HG02938 (cell line): ENCODE results near the gene PAPPA2.

Source experiments
- ATAC-seq: cut with Tn5 transposase; IDR thresholded peaks from one replicate; pipeline ENCODE4 v1.9.1; 2021; ENCODE audit warnings: mild to moderate bottlenecking, moderate library complexity; ENCODE audit not compliant: unreplicated experiment

The PAPPA2 gene

DNA sequence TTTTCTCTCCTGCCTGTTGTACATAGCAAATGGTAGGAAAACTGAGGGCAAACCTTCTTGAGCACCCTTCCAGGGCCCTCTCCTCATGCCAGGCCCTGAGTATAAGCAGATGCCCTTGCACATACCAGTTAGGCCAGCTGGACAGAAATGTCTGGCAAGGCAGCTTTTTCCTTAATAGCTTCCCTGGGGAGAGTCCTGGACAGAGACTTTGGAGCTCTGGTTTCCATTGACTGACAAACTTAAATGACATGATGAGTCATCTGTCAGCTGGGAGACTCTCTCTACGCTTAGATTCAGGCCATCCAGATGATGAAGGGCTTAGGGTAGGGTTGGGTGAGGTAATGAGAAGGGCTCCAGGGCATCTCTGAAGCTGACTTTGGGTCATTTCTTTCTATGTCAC is 384.1 kb downstream of the PAPPA2 start:
- ATAC-seq = no peak

DNA sequence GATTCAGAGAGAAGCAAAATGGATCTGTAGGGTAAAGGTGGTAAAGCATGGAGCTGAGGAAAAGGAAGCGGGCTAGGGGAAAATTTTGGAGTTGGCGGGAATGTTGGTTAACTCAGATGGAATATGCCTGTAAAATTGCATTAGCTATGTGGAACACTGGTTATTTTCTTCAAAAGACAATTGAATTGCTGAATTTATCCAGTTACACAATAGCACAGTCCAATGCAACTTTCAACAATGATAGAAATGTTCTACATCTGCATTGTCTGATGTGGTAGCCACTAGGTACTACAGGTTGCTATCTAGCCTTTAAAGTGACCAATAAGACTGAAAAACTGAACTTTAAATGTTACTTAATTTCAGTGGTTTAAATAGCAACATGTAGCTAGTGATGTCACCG is 386.3 kb downstream of the PAPPA2 start:
- no peak for ATAC-seq

- no peak for ATAC-seq
Measured at GRCh38 chr1:176850871-176851270, 387.9 kb downstream of the PAPPA2 start.

DNA sequence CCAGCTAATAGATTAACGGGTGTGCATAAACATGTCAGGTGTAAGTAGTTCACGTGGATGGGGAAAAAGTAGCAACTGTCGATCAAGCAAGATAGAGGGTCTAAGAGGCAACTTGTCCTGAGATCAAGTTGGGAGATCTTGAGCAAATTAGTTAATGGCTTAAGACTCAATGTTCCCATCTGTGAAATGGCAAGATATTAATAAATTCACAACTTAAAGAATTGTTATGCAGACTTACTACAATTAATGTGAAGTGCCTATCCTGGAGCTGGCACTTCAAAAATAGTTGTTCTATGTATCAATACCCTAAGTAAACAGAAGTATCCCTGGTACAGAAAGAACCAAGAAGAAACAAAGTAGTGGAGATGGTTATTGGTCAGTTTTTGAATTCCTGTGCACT is 389.1 kb downstream of the PAPPA2 start:
- ATAC-seq = no peak

- no peak for ATAC-seq
Measured at GRCh38 chr1:176853503-176853902, 390.5 kb downstream of the PAPPA2 start.

- no peak for ATAC-seq
Measured at GRCh38 chr1:176854121-176854520, 391.1 kb downstream of the PAPPA2 start.

- no peak for ATAC-seq
Measured at GRCh38 chr1:176854758-176855745, 392.1 kb downstream of the PAPPA2 start.

- no peak for ATAC-seq
Measured at GRCh38 chr1:176857632-176858031, 394.7 kb downstream of the PAPPA2 start.

DNA sequence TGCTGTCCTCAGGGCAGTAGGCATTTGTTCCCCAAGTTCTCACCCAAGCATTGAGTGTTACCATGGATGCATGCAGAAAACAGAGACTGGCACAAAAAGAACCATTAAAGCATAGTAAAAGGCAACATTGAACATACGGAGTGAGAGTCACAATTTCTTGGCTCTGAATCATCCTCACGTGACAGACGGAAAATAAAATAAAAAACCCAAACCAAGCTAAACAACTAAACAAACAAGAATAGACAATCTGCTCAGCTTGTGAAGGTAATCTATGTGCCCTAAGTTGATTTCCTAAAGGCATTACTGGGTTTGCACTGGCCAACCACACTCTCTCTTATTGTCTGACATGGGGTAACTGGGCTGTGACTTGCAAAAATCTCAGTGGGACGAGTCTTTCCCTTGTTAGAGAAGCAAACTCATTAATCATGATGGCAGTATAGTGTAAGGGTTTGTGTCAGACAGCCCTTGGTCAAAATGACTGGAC is 395.5 kb downstream of the PAPPA2 start:
- no peak for ATAC-seq

- no peak for ATAC-seq
Measured at GRCh38 chr1:176863613-176864012, 400.6 kb downstream of the PAPPA2 start.

GRCh38 chr1:176864211-176864610 is 401.2 kb downstream of the PAPPA2 start:
- no peak for ATAC-seq

DNA sequence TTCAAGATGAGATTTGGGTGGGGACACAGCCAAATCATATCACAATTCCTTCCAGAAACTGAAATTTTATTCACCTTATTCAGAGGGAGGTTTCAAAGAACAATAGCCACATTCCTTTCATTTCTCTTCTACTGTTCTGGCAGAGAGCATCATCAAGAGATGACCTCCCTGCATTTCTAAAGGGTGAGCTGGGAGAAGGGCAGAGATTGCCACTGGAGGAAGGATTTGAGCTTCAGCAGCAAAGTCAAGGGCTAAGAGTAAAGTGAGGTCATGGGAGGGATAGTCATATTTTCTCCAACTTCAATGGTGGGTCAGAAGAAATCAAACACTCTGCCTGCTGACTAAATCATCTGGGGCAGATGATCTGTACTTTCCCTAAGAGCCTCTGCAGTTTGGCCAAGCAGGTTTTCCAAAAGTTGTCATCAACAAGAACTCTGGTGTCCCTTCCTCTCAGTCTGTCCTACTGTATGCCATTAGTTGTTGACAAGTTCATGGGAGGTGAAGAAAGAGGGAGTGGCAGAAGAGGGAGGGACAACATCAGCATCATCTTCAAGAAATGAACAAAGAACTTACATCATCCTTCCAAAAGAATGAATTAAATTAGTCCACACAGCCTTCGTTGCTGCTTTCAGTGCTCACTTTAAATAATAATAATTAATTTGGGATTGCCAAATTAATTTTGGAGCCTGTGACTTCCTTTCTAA is 403.2 kb downstream of the PAPPA2 start:
- no peak for ATAC-seq

- no peak for ATAC-seq
Measured at GRCh38 chr1:176869577-176869976, 406.6 kb downstream of the PAPPA2 start.

DNA sequence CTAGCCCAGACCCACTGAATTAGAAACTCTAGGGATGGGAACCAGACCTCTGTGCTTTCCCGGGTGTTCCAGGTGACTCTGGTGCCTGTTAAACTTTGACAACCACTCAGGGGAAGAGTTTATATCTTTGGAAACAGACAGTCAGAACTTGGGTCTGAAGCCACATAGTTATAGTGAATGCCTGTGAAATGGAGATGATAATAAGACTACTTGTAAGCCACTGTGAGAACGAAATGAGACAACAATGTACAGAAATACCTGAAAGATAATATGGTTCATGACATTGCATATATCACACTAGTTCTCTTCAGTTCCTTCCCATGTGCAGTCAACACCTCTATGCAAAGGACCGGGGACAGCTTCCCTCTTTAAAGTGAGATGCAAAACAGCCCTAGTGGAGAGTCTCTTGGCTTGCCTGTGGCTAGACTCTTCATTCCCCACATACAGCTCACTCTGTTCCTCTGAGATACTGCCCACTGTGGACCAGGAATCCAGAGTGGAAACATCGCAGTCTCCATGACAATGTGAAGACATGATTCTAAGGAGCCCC is 414.1 kb downstream of the PAPPA2 start:
- ATAC-seq = no peak

DNA sequence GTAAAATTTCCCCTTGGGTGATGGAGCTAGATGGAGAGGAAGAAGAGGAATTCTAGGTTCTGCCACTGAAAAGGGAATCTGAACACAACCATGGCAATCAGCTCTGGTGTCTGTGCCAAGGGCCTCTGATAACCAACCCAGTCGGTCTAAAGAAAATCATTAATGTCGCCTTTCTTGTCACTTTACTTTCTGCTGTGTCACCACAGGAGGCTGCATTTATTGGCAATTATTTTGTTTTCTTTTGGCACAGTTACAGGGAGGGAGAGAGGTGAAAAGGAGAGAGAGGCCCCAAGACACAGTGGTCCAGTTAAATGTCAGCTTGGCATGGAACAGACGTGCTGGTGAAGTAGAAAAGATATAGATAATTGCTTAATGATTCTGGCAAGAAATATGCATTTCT is 414.6 kb downstream of the PAPPA2 start:
- no peak for ATAC-seq

DNA sequence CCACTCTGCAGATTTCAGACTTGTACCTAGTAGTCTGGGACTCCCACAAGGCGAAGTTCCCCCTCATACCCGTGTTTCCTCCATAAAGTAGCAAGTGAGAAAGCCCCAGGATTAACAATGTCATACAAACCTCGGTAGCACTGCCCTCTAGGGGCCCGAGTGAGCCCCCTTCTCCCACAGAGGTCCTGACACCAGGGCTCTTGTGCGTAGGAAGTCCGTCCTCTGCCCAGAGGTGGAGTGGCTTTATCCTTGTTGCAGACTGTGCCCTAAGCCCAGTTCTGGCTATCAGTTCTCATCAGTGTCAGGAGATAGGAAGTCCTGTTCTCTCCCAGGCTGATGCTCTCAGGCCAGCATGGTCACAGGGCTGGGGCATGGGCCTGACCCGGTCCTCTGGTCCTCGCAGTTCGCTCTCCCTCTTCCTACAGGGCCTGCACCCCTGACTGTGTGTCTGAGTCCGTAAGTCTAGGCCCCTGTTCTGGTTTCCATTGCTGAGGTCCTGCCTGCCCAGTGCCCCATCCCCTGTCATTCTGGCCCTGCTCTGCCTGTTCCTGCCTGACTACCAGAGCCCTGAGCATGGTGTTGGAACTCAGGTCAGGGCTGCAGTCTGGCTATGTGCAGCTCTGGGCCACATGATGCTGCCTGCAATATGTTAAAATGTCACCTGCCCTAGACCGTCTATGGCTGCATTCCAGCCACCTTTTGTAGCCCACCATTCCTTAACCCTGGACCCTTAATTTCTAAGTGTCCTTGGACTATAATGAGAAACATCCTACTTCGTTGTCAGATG is 416.0 kb downstream of the PAPPA2 start:
- no peak for ATAC-seq

GRCh38 chr1:176879784-176880620 is 417.0 kb downstream of the PAPPA2 start:
- no peak for ATAC-seq

DNA sequence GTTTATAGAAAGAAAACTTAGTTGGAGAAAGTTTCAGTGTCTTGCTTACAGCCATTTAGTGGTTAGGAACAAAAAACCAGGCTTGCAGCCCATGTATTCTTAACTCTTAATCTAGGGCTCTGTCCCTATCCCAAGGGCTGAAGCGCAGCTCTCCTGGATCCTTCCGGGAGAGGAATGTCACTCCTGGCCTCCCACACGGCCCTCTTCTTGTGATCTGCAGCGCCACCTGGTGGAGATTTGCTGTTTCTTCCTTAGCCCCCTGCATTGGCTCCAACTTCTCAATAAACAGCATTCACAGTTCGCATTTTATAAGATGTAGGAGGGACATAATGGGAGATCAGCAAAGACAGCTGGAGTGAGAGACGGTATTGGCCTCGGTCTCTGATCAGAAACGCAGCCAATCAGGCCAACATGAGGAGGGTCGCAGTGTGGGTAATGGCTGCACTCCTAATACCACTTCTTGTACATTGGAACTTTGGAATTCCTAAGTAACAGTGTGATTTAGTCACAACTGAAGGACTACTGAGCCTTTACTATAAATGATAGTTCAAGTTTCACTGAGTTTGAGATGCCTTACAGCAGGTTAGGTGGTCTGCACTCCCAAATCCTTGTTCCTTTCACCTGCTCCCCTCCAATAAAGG is 418.1 kb downstream of the PAPPA2 start:
- peak; percentile 65 for ATAC-seq

DNA sequence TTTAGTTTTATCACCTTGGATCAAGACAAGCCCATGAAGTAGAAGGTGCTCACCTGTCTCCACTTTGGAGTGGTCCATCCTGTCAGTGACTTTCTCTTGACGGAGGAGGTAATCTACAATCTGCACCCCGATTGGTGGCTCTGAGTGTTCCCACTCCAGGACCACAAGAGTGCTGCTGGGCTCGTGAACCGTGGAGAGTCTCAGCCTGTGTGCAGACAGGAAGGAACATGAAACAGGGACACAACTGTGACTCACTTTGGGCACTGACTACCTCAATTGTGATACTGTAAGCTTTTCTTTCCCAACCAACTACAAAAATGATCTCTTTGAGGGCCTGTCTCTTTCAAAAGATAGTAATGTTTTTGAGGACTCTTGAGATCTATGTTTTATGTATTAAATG is 421.3 kb downstream of the PAPPA2 start:
- ATAC-seq = no peak
